ENCODE data around the gene RUNX1. TPM values are rescaled to one million over a fixed set of nuclear protein-coding genes. Genes with fewer than 3 reads are reported as not detected.

Gene RUNX1
- total RNA-seq, 1 experiment from 2014 or later = 55.2 TPM

DNA sequence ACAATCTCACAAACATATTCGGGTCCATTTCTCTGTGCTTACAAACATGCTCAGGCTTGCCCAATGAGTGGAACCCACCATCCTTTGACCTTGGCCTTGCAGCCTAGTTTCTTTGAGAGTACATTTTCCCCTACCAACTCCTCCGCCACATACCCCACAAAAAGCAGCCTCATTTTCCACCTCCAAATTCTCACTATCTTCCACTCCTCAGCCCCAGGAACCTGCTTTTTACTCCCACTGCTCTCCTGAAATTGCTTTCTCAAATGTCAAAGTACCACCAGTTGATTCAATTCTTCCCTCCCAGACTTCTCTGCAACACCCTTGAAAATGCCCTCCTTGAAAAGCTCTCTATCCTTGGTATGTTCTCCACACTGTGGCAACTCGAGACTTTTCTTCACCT is 103.8 kb downstream of the RUNX1 start:
- Histone ChIP-seq H3K9me2 (replicated peaks; ENCODE audit: low read length) (no peaks in the 10 kb centered on the region), H3K4me3 (ENCODE audit: low read length) (no peak overlapping the region), H3K27ac (ENCODE audit: low read length) (no peak overlapping the region), H3K4me1 (ENCODE audit: insufficient read depth, low read length) (no peaks in the 10 kb centered on the region), H3F3A (ENCODE audit: low read length, unreplicated experiment) (no peaks in the 10 kb centered on the region), H3K79me2 (ENCODE audit: low read length) (peaks cover 7% of the 10 kb centered on the region), H3K36me3 (ENCODE audit: low read depth, low read length) (no peaks in the 10 kb centered on the region), H4K20me1 (ENCODE audit: low read length) (no peaks in the 10 kb centered on the region; the same call in 1 of the 2 replicates), H3K9me3 (ENCODE audit: low read length) (no peaks in the 10 kb centered on the region), H3K27me3 (ENCODE audit: low read length) (no peaks in the 10 kb centered on the region), H2AFZ (ENCODE audit: low read length) (no peak overlapping the region), H3K9ac (ENCODE audit: low read length) (no peak overlapping the region), H3K4me2 (ENCODE audit: low read length) (no peak overlapping the region)
- no TSS peak for BruUV-seq (replicated peaks)
- DNase-seq = no peak
- ChIA-PET CTCF (no interaction called here), POLR2A (ENCODE audit: unreplicated experiment) (no interaction called here)
- no peak for ATAC-seq
- TF ChIP-seq, protein P1, sequence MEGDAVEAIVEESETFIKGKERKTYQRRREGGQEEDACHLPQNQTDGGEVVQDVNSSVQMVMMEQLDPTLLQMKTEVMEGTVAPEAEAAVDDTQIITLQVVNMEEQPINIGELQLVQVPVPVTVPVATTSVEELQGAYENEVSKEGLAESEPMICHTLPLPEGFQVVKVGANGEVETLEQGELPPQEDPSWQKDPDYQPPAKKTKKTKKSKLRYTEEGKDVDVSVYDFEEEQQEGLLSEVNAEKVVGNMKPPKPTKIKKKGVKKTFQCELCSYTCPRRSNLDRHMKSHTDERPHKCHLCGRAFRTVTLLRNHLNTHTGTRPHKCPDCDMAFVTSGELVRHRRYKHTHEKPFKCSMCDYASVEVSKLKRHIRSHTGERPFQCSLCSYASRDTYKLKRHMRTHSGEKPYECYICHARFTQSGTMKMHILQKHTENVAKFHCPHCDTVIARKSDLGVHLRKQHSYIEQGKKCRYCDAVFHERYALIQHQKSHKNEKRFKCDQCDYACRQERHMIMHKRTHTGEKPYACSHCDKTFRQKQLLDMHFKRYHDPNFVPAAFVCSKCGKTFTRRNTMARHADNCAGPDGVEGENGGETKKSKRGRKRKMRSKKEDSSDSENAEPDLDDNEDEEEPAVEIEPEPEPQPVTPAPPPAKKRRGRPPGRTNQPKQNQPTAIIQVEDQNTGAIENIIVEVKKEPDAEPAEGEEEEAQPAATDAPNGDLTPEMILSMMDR (conservative IDR thresholded peaks at IDR 0.05; ENCODE audit: low read depth, low read length) = no peak
- TF ChIP-seq EZH2 (IDR thresholded peaks at IDR 0.05; ENCODE audit: low read length, unreplicated experiment) (no peak), EZH2phosphoT487 (IDR thresholded peaks at IDR 0.05; ENCODE audit: borderline replicate concordance, low read length) (no peak)
- intact Hi-C loops (cut with micrococcal nuclease) = no loop called here

DNA sequence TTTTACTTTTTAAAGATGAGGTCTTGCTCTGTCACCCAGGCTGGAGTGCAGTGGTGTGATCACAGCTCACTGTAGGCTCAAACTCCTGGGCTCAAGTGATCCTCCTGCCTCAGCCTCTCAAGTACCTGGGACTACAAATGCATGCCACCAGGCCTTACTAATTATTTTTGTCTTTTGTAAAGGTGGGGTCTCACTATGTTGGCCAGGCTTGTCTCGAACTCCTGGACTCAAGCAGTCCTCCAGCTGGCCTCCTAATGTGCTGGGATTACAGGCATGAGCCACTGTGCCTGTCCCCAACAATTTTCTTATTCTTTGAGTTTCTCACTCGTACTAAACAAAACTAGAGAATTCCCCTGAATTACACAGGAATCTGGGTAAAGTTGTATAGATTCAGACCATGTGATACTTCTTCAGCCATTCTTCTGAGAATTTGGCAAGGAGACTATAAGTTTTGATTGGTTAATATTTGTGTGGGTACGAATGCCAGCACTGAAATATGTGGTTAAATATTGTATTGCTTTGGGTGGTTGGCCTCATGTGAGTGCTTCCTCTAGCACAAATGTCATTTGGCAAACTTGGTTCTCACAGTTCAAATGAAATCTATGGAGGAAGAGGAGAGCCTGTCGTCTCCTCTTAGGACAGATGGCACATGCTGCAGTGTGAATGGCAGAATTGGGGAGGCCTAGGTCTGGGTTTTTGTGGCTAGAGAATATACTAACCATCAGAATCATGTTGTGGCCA is 104.9 kb downstream of the RUNX1 start:
- no peaks in the 10 kb centered on the region for H3K36me3 ChIP-seq (ENCODE audit: low read depth, low read length)
- no peak for ATAC-seq
- TF ChIP-seq, protein P1 (conservative IDR thresholded peaks at IDR 0.05; ENCODE audit: low read depth, low read length) = no peak
- TF ChIP-seq EZH2phosphoT487 (IDR thresholded peaks at IDR 0.05; ENCODE audit: borderline replicate concordance, low read length) (no peak), EZH2 (IDR thresholded peaks at IDR 0.05; ENCODE audit: low read length, unreplicated experiment) (no peak)
- no peak overlapping the region for H3K27ac ChIP-seq (ENCODE audit: low read length)
- no peak for DNase-seq
- intact Hi-C loops (cut with micrococcal nuclease) = no loop called here
- H3K4me1 ChIP-seq (ENCODE audit: insufficient read depth, low read length) = peaks cover 4% of the 10 kb centered on the region
- no peaks in the 10 kb centered on the region for H3F3A ChIP-seq (ENCODE audit: low read length, unreplicated experiment)
- no peak overlapping the region for H3K4me2 ChIP-seq (ENCODE audit: low read length)
- H3K4me3 ChIP-seq (ENCODE audit: low read length) = no peak overlapping the region
- H3K9me3 ChIP-seq (ENCODE audit: low read length) = no peaks in the 10 kb centered on the region
- ChIA-PET CTCF (no interaction called here), POLR2A (ENCODE audit: unreplicated experiment) (no interaction called here)
- no TSS peak for BruUV-seq (replicated peaks)
- H3K9me2 ChIP-seq (replicated peaks; ENCODE audit: low read length) = no peaks in the 10 kb centered on the region
- no peak overlapping the region for H2AFZ ChIP-seq (ENCODE audit: low read length)
- H3K79me2 ChIP-seq (ENCODE audit: low read length) = peaks cover 3% of the 10 kb centered on the region
- no peak overlapping the region for H3K9ac ChIP-seq (ENCODE audit: low read length)
- H4K20me1 ChIP-seq (ENCODE audit: low read length) = no peaks in the 10 kb centered on the region; the same call in 1 of the 2 replicates
- no peaks in the 10 kb centered on the region for H3K27me3 ChIP-seq (ENCODE audit: low read length)

DNA sequence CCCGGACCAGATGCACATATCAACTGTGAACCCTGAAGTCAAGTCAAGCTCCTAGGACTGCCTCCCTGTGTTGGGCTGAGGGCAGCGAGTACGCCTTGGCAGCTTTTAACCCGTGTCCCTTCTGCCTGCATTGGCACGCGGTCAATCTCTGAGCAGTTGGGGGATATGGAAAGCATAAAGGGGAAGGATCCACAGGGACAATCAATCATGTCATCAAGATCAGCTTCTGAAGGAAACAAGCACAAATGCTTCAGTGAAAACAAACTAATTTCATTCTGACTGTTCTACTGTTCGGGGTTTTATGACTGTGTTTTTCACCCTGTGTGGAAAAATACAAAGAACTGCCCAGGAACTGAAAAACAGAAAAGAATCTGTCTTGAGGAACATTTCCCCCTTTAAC is 106.2 kb downstream of the RUNX1 start:
- Histone ChIP-seq H3K9ac (ENCODE audit: low read length) (no peak overlapping the region), H3K9me2 (replicated peaks; ENCODE audit: low read length) (no peaks in the 10 kb centered on the region), H3K27ac (ENCODE audit: low read length) (no peak overlapping the region), H3F3A (ENCODE audit: low read length, unreplicated experiment) (no peaks in the 10 kb centered on the region), H3K4me2 (ENCODE audit: low read length) (no peak overlapping the region), H4K20me1 (ENCODE audit: low read length) (no peaks in the 10 kb centered on the region; the same call in 1 of the 2 replicates), H3K27me3 (ENCODE audit: low read length) (no peaks in the 10 kb centered on the region), H3K4me1 (ENCODE audit: insufficient read depth, low read length) (peaks cover 17% of the 10 kb centered on the region), H3K4me3 (ENCODE audit: low read length) (no peak overlapping the region), H3K9me3 (ENCODE audit: low read length) (no peaks in the 10 kb centered on the region), H3K79me2 (ENCODE audit: low read length) (no peaks in the 10 kb centered on the region), H2AFZ (ENCODE audit: low read length) (no peak overlapping the region), H3K36me3 (ENCODE audit: low read depth, low read length) (no peaks in the 10 kb centered on the region)
- no TSS peak for BruUV-seq (replicated peaks)
- intact Hi-C loops (cut with micrococcal nuclease) = no loop called here
- TF ChIP-seq, protein P1 (conservative IDR thresholded peaks at IDR 0.05; ENCODE audit: low read depth, low read length) = no peak
- TF ChIP-seq EZH2phosphoT487 (IDR thresholded peaks at IDR 0.05; ENCODE audit: borderline replicate concordance, low read length) (no peak), EZH2 (IDR thresholded peaks at IDR 0.05; ENCODE audit: low read length, unreplicated experiment) (no peak)
- DNase-seq (no peak), ATAC-seq (no peak)
- POLR2A ChIA-PET (ENCODE audit: unreplicated experiment) = no interaction called here
- CTCF ChIA-PET = no interaction called here
